ENCODE data around the gene TRIML1. TPM values are rescaled to one million over a fixed set of nuclear protein-coding genes. Genes with fewer than 3 reads are reported as not detected.

TRIML1 gene
- total RNA-seq, 1 donor from 2014 or later, result not detected

- Mint-ChIP-seq H3K4me3 (ENCODE audit: unreplicated experiment) (no peak overlapping the region), H3K9me3 (ENCODE audit: unreplicated experiment) (peaks cover 2% of the 10 kb centered on the region), H3K4me1 (ENCODE audit: low read depth, unreplicated experiment) (no peaks in the 10 kb centered on the region), H3K27me3 (ENCODE audit: unreplicated experiment) (no peaks in the 10 kb centered on the region), H3K36me3 (ENCODE audit: unreplicated experiment) (no peaks in the 10 kb centered on the region), H3K27ac (ENCODE audit: unreplicated experiment) (no peak overlapping the region)
- no peak for DNase-seq
- no peak for TF ChIP-seq CTCF (IDR thresholded peaks at IDR 0.05; ENCODE audit: partially characterized antibody, unreplicated experiment)
Measured at GRCh38 chr4:188117631-188118324, 21.5 kb upstream of the TRIML1 start.

- no peak overlapping the region for H3K4me3 Mint-ChIP-seq (ENCODE audit: unreplicated experiment)
- H3K36me3 Mint-ChIP-seq (ENCODE audit: unreplicated experiment), result no peaks in the 10 kb centered on the region
- no peak for DNase-seq
- H3K27ac Mint-ChIP-seq (ENCODE audit: unreplicated experiment), result no peak overlapping the region
- peaks cover 2% of the 10 kb centered on the region for H3K9me3 Mint-ChIP-seq (ENCODE audit: unreplicated experiment)
- TF ChIP-seq CTCF (IDR thresholded peaks at IDR 0.05; ENCODE audit: partially characterized antibody, unreplicated experiment), result no peak
- H3K27me3 Mint-ChIP-seq (ENCODE audit: unreplicated experiment), result no peaks in the 10 kb centered on the region
- H3K4me1 Mint-ChIP-seq (ENCODE audit: low read depth, unreplicated experiment), result no peaks in the 10 kb centered on the region
Measured at GRCh38 chr4:188121530-188121929, 17.7 kb upstream of the TRIML1 start.

- DNase-seq, result no peak
- no peak for TF ChIP-seq CTCF (IDR thresholded peaks at IDR 0.05; ENCODE audit: partially characterized antibody, unreplicated experiment)
- no peak overlapping the region for H3K4me3 Mint-ChIP-seq (ENCODE audit: unreplicated experiment)
- H3K4me1 Mint-ChIP-seq (ENCODE audit: low read depth, unreplicated experiment), result no peaks in the 10 kb centered on the region
- no peaks in the 10 kb centered on the region for H3K36me3 Mint-ChIP-seq (ENCODE audit: unreplicated experiment)
- H3K27ac Mint-ChIP-seq (ENCODE audit: unreplicated experiment), result no peak overlapping the region
- no peaks in the 10 kb centered on the region for H3K27me3 Mint-ChIP-seq (ENCODE audit: unreplicated experiment)
- H3K9me3 Mint-ChIP-seq (ENCODE audit: unreplicated experiment), result no peaks in the 10 kb centered on the region
Measured at GRCh38 chr4:188127214-188127874, 11.9 kb upstream of the TRIML1 start.

GRCh38 chr4:188130355-188130754, 8.9 kb upstream of the TRIML1 start:
- no peak overlapping the region for H3K4me3 Mint-ChIP-seq (ENCODE audit: unreplicated experiment)
- H3K9me3 Mint-ChIP-seq (ENCODE audit: unreplicated experiment), result no peaks in the 10 kb centered on the region
- H3K27ac Mint-ChIP-seq (ENCODE audit: unreplicated experiment), result no peak overlapping the region
- H3K27me3 Mint-ChIP-seq (ENCODE audit: unreplicated experiment), result no peaks in the 10 kb centered on the region
- H3K4me1 Mint-ChIP-seq (ENCODE audit: low read depth, unreplicated experiment), result no peaks in the 10 kb centered on the region
- no peaks in the 10 kb centered on the region for H3K36me3 Mint-ChIP-seq (ENCODE audit: unreplicated experiment)
- no peak for DNase-seq
- TF ChIP-seq CTCF (IDR thresholded peaks at IDR 0.05; ENCODE audit: partially characterized antibody, unreplicated experiment), result no peak

- no peaks in the 10 kb centered on the region for H3K9me3 Mint-ChIP-seq (ENCODE audit: unreplicated experiment)
- H3K36me3 Mint-ChIP-seq (ENCODE audit: unreplicated experiment), result no peaks in the 10 kb centered on the region
- H3K4me1 Mint-ChIP-seq (ENCODE audit: low read depth, unreplicated experiment), result no peaks in the 10 kb centered on the region
- no peak overlapping the region for H3K27ac Mint-ChIP-seq (ENCODE audit: unreplicated experiment)
- H3K4me3 Mint-ChIP-seq (ENCODE audit: unreplicated experiment), result no peak overlapping the region
- no peak for TF ChIP-seq CTCF (IDR thresholded peaks at IDR 0.05; ENCODE audit: partially characterized antibody, unreplicated experiment)
- no peak for DNase-seq
- H3K27me3 Mint-ChIP-seq (ENCODE audit: unreplicated experiment), result no peaks in the 10 kb centered on the region
Measured at GRCh38 chr4:188132232-188132631, 7.0 kb upstream of the TRIML1 start.
